Fibroblast of skin of scalp (primary cell): ENCODE data around the gene BTBD16.

ENCODE experiments used
- DNase-seq: peaks from one replicate; pipeline ENCODE4 v3.0.0-alpha.2; 2013

The BTBD16 gene

DNA sequence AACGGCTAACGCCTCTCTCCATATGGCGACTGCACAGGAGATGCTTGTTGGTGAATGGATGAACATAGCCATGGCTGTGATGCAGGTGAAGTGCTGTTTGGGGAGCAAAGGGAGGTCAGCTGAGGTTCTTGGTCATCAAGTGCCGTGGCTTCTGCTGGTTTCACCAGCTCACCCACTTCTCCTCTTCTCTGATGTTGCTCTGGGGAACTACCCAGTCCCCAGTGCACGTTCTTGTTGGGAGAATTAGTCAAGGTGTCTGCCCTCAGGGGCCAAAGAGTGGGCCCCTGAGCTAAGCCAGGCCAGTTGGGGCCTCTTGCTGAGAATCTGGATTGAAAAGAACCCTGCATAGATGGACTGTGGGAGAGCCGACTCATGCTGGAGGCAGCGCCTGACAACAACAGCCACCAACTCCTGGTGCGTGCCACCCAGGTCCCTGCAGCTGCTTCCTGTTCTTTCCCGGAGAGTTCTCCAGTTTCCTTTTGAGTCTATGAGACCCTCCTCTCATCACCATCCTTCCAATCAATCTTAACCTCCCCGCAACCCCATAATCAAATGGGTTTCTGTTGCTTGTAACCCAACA lies 3.0 kb downstream of the BTBD16 start:
- no peak for DNase-seq

DNA sequence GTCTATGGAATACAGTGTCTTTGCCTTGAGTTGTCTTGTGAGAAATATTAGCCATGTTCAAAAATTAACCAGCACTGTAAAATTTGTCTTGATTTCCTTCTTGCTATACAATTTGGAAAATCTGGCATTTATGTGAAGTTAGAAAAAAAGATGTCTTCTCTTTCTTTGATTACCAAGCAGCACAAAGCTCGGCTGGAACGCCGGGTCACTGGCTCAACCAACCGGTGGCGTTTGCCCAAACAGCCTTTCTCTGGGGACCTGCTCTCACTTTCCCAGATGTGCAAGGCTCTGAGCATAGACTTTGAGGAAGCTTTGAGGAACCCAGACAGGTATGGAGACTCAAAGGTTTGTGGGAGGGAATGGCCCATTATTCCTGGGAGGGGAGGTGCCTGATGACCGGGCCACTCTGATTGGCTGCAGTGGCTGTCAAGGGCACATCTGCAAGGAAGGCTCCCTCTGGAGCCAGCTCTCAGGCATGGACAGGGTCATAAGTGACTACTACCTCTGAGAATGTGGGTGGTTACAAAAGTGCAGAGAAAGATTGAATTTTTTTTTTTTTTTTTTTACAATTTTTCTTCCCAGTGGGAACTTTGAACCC lies 5.6 kb downstream of the BTBD16 start:
- DNase-seq: peak; percentile 68

DNA sequence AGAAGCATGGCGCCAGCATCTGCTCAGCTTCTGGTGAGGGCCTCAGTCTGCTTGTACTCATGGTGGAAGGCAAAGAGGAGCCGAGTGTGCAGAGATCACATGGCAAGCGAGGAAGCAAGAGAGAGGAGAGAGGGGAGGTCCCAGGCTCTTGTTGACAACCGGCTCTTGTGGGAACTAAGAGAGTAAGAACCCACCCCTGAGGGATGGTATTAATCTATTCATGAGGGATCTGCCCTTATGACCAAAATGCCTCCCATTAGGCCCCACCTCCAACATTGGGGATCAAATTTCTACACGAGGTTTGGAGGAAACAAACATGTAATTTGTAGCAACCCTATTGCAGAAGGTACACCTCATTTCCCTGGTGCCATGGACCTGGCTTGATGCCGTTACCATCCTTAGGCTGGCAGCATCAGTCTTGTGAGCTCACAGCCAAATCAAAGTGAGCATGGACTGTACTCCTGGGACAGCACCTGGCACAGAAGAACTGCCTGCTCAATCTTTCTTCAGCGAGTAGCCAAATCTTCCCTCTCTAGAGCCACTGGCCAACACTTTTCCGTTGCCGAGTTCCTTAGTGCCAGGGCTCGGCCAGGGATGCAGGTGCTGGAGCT lies 6.5 kb downstream of the BTBD16 start:
- DNase-seq: no peak

DNA sequence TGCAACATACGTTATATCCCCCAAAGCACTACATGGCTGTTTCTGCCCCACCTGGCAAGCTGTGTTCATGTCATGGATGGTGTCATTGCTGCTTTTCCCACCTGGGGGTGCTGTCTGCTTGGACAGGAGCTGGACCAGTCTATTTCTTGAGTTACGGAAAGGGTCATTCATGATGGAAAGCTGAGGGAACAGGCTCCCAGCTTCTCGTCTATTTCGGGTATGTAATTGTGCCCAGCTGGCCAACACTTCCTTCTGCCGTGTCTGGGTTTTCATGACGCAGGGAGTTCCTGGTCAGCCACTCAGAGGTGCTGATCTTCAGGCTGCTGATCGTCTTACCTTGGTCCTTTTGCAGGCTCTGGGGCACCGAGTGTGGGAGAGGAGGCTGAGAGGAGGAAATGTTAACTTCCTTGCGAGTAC lies 8.6 kb downstream of the BTBD16 start:
- DNase-seq: peak; percentile 54

DNA sequence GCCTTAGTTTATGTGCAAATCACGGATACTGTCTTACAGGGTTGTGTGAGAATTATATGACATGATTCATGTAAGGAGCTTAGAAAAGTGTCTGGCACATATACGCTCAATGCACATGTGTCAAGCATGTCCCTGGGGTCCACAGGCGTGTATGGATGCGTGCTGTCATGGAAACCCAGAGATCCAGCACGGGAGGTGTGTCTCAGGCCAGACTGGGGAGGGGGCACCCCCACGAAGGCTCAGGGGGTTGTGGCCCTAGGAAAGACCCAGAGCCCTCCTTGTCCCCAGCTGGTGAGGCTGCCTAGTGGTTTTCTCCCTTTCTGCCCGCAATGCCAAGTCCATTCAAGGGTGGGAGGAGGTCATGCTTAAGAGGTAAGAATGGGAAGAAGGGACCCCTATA lies 9.1 kb downstream of the BTBD16 start:
- DNase-seq: no peak

DNA sequence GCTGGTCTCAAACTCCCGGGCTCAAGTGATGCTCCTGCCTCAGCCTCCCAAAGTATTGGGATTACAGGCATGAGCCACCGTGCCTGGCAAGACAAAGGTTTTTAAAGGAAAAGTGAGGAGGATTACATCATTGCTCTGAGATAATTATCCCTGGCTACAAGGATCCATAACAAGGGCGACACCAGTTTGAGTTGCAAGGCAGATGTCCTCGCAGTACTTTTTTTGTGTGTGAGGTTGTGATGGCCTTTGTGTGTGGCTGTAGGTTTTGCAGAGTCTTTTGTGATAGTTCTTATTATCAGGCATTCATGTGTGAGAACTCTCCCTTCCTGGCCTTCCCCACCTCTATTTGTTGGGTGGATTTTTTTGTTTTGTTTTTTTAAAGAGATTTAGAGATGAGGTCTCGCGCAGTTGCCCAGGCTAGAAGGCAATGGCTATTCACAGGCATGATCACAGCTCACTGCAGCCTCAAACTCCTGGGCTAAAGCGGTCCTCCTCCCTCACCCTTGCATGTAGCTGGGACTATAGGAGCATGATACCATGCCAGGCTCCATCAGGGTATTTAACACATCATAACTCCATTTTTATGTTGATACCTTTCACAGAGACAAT lies 10.0 kb downstream of the BTBD16 start:
- DNase-seq: no peak

DNA sequence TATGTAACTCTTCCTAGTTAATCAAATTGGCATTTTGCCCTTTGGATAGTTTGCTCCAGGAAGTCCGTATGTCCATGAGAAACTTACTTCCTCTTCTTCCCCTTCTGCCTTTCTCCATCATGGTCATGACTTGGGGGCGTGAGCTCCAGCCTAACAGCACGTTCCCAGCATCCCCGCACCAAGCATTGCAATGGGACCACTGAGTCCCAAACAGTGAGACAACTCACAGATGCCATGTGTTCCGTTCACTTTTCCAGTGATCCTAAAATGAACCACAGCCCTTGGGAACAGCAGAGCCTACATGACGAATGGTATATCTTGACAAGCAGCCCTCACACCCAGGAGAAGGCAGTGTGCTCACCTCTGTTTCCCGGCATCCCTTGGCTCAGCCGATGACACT lies 10.7 kb downstream of the BTBD16 start:
- DNase-seq: no peak

DNA sequence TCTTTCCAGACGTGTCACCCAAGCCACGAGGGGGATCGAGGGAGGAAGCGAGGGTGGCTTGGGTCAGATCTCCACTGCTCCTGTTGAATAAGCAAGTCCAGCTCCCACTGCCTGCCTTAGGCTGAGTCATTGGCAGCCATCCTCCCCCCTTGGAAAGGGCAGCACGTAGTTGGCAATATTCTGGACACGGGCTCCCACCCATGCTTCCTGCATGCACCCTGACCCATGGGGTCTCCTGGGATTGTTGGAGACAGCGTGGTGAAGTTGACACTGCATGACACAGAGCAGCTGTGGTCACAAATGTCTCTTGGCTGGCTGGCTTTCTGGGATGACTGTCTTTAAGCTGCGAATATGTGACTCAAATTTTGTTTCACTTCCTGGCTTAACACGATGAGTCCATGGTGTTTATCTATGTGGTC lies 11.2 kb downstream of the BTBD16 start:
- DNase-seq: peak; percentile 51

DNA sequence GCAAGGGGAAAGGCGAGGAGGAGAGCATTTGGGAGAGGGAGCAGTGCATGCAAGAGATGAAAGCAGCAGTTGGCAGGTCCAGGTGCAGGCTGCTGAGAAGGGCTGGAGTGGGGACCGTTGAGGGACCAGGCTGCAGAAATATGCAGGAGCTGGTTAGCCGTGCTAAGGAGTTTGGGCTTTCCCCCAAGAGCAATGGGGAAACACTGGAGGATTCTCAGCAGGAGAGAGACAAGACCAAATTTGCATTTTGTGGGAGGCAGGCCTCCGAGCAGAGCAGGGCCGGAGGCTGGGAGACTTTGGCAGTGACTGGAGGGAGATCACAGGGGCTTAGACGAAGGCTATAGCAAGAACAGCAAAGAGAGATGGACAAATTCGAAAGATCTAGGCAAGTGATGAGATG lies 11.8 kb downstream of the BTBD16 start:
- no peak for DNase-seq

DNA sequence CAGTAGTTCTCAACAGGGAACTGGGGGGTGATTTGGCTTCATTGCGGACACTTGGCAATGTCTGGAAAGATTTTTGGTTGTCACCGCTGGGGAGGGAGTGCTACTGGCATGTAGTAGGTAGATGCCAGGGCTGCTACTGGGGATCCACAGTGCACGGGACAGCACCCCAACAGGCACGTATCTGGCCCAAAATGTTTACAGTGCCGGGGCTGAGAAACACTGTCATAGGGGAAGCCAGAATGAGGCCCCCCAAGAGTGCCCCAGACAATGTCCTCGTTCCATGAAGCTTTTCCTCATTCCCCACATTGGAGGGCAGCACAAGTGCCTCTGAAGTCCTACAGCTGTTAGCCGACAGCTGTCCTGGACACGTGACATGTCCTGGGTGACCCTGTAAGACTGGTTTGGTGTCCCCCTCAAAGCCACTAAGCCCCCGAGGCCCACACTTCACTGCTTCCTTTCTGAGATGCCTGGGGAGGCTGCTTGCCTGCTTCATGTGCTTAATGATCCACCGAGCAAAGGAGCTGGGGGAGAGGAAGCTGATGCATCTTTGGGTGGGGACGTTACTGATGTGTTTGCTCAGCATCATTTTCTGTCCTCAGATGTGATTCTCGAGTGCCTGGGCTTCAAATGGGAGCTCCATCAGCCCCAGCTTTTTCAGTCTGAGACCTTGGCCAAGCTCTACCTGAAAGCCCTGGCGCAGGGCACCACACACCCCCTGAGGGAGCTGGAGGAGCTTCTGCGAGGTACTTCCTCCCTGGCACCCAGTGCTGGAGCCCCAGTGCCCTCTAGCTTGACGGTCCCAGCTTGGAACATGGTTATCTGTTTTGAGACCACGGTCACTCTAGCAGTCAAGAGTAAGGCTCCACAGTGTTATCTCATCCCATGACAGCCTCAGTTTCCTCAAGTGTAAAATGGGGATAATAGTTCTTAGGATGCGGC lies 14.7 kb downstream of the BTBD16 start:
- no peak for DNase-seq

DNA sequence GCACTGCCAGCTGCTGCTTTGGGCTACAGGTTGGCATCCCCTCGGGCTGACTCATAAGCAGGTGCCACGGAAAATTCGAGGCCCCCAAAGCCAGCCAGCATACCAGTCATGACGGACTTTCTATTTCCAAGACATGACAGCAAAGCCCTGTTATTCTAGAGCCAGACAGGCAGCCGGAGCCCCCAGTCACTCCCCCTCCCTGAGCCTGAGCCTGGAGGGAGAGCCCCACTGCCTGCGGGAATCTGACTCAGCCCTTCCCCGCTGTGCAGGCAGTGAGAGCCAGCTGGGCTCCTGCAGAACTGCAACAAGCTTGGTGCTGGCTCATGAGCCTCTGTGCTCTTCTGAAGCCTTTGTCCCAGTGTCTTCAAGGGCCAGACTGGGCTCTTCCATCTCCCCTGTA lies 15.8 kb downstream of the BTBD16 start:
- peak; percentile 93 for DNase-seq

DNA sequence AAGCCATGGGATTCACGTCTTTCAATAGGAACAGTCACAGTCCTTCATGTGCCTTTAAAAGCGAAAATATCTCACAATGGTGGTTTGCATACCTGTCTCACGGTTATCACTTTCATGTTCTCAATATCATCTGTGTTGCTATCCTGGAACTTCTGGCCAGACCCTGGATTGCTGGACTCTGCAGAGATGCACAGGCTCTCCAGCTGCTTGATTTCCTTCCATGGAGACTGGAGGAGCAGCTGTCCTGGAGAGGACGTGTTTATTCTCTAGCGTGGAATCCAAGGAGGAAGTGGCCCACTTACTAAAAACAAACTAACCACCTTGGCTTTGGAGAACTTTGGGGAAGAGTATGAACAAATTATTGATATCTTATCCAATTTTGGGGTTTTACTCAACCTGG lies 16.5 kb downstream of the BTBD16 start:
- DNase-seq: no peak

DNA sequence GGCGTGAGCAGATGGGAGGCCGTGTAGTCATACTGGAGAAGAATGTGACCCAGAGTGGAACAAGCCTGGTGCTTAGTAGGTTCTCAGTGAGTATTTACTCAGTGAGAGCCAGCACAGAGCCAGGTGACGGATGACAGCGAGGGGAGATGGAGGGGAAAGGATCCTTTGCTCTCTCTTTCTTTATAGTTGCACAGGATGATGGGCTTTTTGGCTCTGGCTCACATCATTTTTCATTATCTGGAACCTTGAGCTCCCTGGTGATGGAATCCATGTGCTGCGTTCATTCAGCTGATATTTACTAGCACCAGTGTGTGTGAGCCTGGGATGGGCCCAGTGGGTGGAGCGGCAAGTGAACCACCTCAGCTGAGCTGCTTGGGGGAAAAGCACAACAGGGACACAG lies 17.2 kb downstream of the BTBD16 start:
- DNase-seq: no peak

DNA sequence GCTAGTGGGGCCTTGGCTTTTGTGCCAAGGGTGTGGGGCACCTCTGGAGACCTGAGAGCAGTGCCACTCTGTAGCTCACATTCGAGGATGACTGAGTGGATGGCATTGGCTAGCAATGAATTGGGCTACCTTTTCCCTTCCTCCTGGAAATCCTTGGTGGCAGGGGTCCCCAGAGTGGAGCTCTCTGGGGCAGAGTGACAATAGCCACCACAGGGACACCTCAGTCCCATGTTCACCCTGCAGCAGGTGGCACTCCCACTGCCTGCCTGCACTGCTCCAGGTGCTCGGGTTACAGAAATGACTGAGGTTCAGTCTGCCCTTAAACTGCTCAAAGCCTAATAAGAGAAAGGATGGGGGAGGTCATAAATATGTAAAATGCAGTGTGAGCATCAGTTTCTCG lies 17.8 kb downstream of the BTBD16 start:
- no peak for DNase-seq

DNA sequence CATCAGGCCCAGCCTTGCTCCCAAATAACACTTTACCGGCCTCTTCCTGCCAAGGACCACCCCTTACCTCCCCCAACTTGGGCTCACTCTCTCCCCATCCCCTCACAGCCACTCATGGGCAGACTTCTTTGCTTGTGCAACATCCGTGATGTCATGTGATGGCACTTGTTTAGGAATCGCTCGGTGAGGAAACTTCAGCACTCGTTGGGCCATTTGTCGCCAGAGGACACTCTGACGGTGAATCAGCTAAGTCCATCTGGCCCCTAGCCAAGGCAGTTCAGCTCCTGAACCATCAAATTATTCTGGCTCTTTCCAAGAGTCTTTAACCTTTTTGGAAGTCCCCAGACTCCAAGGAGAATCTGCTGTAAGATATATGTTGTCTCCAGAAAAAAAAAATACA lies 19.2 kb downstream of the BTBD16 start:
- DNase-seq: peak; percentile 17

DNA sequence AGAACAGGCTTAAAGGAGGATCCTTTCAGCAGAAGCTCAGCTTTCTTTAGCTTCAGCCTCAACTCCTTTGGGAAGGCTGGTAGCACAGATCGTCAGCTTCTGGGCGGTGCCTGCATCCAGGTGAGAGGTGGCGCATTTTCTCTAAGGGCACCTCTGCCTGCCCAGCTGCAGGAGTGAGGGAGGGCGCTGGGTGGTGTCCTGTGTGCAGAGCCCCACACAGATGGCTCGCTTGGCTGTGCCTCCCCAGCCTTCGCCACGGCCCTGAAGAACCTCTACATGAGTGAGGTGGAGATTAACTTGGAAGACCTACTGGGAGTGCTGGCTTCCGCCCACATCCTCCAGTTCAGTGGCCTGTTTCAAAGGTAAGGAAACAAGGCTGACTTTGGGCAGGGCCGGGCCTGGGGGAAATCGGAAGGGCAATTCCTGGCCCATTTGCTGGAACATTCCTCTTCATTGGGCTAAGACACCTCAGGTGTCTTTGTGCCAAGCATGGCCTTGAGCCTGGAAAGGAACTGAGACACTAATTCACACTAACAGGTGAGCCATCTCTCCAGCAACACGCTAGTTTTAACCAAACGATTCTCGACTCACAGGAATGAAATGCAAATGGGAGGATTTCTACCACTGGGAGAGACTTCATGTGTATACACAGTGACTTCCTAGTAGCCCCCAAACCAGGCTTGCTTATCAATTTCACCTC lies 19.9 kb downstream of the BTBD16 start:
- no peak for DNase-seq

DNA sequence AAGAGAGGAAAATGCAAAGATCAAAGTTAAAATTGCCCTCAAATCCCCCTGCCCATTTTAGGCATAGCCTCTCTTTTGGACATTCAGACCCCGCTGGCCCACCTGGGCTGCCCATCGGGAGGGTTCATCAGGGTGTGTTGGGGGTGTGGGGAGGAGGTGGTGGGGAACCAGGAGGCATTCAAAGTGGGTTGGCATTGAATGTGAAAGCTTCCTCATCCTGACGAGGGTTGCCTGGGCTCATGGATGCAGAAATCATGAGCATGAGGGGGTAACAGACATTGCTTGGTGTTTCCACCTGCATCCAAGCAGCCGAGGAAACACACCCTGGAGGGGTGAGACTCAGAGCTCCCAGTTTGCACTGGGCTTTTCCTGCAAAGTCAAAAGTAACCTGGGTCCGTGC lies 20.6 kb downstream of the BTBD16 start:
- no peak for DNase-seq

DNA sequence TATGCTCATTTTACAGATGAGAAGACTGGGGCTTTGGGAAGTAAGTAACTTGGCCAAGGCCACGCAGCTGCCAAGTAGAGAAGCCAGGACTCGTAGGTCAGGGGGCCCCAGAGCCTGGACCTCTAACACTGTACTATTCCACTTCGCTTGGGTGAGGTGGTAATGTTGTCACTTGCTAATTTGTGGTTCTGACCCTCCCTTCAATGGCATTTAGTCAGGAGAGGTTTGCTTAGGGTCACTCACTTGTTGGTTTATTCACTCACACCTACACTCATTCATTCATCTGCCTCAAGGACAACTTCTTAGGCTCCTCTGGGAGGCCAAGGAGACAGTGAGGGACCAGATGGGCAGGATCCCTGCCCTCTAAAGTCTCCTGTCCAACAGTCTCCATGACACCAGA lies 21.3 kb downstream of the BTBD16 start:
- no peak for DNase-seq

DNA sequence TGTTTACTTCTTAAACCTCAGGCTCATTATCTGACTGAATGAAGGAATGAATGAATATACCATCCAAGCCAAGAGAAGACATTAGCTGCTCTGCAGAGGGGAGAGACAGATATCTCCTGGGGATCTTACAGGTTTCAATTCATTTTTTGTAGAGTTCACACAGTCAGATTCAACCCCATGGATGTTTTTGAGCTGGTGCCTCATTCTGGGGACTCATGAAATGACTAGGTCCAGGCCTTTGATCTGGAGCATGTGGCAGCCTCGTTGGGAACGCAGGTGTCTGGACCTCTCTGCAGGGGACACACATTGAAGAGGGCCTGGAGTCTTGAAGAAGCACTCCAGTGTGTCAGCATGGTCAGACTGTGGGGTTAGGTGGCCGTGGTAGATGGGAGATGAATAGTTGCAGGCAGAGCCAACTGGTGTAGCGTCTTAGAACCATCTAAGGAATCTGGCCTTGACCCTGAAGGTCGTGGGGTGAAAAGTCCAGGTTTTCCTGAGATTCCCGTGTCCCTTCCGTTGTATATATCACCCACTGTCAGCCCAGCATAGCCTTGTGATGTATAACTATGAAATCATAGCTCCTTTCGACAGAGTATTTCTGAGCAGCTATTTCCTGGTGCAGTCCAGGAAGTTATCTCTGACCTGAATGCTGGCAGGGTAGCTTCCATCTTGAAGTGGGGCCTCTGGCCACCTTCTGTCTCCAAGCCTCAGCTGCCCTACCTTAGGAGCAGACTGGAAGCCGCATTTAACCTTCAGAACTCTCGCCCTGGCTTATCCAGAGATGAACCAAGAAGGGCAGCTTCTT lies 22.3 kb downstream of the BTBD16 start:
- no peak for DNase-seq

DNA sequence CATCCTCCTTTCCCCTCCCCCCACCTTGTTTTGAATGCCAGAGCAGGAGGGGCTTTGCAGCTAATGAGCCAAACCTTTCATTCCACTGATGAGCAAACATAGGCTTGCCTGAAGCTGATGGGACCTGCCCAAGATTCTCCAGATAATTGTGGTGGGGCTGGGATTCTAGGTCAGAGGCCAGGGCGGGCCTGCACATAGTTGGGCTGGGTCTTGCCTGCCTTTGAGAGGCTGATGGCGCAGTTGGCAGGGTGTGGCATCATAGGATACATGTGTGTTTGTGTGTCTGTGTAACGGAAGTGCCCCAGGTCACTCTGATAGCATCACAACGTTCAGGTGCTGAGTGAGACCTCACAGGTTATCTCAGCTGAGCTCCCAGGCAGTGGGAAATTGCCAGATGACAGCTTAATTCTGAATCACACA lies 22.9 kb downstream of the BTBD16 start:
- DNase-seq: peak; percentile 24
